ENCODE measurements around the gene RIMBP2.

RIMBP2 gene

DNA sequence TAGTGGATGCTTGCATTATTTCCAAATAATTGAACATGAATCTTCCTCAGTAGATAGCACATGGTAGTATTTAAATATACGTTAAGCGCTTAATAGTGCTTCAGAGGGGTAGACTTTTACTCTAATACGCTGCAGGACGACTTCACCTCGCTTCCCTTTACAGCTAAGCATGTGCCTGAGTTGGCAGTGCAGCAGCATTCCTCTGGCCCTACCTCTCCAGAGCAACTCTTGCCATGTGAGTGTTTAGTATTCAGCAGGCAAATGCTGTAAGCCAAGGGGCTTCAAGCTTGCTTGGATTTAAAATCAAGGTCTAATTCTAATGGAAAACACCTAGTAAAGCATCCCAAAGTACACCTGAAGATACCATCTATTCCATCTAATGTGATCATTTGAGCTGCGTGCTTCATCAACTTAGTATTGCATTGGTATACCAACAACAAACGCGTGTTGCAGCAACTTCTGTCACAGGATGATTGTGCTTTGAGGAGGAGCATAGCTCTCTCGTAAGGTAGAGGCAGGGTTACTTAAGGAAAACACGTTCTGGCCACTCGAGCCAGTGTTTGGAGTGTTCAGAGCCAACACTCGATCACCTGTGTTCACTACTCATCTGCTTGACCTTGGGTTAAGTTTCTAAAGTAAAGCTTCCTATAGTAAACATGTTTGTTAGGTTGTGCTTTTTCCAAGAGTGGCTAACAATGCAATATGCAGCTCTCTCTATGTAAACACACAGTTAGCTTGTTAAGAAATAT is 317.8 kb downstream of the RIMBP2 start:
- DNase-seq, result no peak

DNA sequence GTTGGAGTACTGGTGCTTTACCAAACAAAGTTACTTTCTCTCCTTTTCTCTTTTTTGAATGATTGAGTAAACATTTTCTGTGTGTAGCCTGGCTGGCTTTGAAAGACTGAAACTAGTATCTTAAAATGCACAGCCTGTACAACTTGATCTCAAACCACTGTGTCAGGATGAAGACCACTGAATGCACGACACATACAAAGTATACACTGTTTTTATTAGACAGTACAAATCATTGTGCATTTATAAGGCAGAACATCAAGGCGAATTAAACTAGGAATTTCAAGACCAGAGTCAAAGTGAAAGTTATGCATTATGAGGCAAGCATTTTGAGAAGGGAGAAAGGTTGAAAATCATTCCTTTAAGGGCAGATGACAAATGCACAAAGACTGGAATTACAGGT is 319.4 kb downstream of the RIMBP2 start:
- no peak for DNase-seq

DNA sequence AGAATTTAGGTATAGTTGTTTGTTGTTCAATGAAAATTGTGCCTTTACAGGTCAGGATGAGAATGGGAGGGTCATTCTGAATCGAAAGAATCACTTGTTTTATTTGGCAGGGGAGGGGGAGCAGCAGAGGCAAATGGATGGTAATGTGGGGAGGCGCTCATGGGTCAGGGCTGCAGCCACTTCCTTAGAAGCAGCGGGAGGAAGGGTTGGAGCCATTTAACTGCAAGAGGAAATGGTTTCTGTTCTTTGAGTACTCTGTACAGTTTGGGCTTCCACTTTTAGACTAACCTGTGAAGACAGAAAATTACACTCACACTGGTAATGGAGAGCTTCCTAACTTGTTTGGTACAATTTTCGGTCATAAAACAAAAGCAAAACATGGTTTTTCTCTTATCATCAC is 321.2 kb downstream of the RIMBP2 start:
- DNase-seq, result no peak

DNA sequence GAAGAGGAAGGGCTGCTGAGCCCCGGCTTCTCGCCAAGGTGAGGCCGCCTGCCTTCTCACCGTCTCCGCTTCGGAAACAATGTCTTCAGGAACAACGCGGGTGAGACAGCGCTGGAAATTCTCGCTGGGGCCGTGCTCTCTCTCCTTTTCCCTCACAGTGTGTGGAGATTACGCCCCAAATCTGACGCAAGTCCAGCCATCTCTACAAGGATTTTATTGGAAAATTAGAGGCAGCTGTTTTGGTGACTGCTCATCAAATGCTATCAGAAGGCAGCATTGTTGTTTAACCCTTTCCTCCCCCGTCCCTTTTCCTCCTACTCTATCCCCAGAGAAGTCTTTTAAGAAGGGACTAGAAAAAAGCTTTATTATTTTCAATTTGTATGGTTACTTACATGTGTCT is 324.9 kb downstream of the RIMBP2 start:
- DNase-seq, result no peak

DNA sequence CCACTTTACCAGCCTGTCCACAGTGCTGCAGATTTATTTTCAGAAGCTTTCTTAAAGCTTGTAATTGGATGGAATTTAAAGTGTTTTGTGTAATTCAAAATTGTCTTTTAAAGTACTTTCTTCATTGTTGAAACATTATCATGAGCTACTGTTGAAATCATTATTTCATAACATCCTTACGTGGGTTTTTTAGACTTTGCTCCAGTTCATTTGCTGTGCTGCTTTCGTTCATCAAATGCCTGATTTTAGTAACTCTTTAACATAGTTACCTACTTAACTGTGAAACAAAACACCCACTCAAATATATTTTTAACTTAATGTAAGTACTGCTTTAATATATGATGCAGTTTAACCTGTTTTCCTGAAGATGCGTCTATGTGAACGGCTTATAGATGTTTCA is 330.9 kb downstream of the RIMBP2 start:
- DNase-seq, result no peak

DNA sequence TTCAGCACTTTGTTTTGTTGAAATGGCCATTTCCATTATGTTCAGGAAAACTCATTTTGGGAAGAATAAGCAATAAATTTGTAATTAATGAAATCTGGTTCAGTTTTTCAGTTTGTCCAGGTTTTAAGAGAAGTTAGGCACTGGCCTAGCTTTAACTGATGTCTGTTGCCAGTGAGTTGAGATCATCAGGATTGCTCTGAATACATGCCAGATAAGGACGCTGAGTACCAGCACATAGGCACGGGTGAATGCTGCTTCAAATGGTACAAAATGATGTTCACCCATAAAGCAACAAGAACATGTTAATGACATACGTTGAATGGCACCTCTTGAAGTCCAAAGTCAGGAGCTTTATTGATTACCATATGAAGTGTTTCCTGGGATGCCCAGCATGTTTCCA is 331.9 kb downstream of the RIMBP2 start:
- no peak for DNase-seq

DNA sequence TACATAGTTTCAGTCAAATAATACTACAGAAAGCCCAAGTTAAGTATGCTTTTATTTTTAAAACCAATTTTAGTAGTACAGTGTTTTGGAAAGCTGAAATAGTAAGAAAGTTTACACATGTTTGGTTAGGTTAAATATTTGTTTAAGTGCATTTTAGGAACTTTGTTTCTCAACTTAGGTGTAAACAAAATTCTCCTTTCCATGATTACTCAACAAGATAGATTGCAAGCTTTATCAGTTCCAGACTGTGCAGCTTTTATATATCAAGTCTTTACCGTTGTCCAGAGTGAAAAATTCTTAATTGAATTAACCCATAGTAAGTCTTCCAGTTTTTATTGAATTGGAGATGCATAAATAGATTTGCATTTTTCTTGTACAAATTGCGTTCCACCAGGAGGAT is 333.3 kb downstream of the RIMBP2 start:
- DNase-seq, result no peak

DNA sequence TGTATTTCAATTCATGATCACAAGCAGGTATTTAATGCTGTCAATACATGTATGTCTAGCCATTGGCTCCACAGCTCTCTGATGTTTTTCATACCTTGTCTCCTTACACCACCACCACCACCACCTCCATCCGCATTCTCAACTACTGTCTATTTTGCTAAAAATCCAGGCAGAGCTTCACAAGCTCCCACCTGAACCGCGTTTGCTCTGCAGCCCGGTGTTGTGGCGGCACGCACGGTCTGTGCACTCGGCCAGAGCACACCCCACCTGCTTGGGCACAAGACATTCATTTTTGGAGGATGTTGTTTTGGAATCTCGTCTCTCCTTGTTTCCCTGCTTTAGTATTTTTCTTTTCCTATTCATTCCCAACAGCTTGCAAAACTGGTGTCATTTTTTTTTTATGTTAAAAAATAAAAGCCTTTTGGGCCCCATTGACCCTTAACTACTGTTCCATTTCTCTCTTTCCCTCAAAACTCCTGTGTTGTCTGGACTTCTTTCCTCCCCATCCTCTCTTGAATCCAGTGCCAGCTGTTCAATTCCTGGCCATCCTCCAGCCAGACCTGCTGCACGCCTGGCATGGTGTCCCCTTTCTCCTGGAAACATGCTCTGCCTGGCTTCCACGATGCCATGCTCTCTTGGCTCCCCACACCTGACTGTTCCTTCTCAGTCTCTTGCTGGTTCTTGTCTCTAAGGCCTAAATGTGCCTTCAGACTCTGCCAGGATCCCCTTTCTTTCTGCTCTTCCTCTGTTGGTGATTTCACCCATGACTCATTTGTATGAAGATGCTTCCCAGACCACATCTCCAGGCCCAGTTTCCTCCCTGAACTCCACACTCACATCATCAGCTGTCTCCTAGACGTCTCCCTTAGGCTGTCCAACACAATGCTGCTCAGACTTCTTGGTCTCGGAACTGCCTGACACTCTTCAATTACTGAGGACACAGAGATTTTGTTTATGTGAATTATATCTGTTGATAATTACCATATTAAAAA is 340.5 kb downstream of the RIMBP2 start:
- no peak for DNase-seq

DNA sequence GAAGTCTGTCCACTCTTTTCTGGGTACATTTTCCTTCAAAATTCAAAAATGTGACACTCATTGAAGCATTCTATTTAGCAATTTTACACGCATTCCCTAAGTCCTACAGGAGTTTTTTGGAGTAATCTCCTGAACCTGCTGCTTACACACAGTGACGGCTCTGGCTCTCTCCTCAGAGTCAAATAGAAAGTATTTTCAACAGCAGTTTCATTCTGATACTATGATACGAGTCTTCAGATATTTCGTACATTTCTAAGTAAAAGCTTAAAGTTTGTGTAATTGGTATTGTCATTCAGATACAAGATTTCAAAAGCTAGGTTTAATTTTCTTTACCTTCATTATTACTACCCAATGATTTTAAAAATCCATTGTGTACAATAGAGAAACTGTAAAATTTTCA is 342.0 kb downstream of the RIMBP2 start:
- DNase-seq, result no peak

DNA sequence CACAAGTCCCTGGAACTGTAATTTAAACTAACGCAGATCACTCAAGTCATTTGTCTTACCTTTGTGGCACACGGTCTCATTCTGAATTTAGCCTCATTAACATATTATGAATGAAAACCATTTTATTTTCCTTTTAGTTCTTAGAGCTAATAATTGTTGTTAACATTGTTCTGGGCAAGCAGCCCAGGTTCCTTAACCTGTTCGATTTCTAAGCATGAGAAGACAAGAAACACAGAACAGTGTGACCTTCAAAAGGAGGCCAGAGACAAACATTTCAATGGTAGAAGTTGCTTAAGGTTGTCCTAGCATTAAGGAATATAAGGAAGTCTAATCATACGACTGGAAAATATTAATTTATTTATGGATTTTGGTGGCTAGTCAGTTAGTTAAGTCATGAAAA is 343.2 kb downstream of the RIMBP2 start:
- DNase-seq, result no peak

DNA sequence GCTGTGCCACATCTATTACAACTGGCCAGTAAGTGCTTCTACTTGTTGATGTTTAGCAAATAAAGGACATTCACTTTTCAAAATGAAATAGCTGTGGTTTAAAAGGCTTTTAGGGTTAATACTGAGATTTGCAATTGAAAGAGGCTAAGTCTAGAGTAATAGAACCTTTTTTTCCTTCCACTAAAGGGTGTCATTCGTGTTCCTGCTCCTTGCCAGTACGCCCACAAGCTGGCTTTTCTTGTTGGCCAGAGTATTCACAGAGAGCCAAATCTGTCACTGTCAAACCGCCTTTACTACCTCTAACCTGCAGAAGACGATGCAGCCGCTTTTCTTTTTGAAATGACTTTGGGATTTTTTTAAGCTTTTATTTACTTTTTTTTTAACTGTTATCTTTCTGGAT is 344.8 kb downstream of the RIMBP2 start:
- no peak for DNase-seq

DNA sequence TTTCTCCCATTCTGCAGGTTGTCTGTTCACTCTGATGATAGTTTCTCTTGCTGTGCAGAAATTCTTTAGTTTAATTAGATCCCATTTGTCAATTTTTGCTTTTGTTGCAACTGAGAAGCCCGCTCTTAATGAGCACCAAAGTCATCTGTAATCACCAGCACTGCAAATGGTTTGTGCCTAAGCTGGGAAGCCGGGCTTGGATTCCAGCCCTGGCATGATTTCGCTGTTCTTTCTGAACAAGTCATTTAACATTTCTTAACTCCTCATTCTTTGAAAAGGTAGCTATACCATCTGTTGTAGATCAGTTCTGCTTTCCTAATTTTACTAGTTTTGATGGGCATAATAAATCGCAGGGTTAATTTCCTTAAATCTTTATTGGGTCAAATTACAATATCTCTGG is 346.3 kb downstream of the RIMBP2 start:
- DNase-seq, result no peak

DNA sequence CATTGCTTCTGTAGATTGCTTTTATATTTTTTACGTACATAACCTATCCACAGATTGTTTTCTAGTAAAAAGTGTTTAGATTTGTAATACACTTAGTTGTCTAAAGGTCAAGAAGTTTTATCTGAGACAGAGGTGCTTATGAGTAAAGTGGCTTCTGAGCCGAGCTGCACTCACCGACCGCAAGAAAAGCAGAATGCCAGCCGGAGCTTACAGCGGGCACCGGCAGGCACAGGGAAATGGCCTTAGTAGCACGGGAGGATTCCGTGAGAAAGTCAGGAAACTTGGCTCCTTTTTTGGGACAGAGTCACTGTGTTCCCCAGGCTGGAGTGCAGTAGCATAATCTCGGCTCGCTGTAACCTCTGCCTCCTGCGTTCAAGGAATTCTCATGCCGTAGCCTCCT is 348.6 kb downstream of the RIMBP2 start:
- no peak for DNase-seq

DNA sequence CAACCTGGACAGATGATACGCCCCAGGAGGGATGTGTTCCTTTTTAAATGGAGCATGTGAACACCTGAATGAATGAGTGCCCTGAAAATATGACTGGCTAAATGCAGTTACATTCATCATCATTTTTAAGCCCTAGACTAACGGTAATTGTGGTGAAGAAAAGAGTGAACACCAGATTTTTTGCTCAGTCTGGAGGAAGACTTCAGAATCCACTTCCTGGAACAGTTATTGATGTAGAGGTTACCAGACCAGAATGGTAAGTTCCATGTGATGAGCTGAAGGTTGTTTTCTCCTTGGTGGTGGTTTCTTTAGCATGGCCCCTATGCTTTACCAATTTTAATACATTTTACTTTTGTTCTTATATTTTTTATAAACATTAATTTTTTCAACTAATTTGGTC is 349.1 kb downstream of the RIMBP2 start:
- DNase-seq, result no peak

DNA sequence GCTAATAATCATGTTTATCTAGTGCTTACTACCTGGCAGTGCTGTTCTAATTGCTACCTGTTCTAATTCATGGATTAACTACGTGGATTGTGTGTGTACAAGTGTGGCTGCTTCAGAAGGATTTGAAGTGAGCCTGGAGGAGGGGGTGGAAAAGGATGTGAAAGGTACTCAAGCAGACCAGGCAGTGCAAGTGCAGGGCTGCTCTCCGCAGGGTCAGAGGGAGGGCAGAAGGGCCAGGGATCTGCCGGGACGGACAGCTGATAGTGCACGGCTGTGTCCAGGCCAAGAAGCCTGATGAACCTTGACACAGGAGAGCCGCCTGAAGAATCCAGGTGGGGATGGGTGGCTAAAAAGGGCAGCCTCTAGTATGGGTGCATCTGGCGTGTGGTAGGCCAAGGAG is 349.9 kb downstream of the RIMBP2 start:
- DNase-seq, result no peak

DNA sequence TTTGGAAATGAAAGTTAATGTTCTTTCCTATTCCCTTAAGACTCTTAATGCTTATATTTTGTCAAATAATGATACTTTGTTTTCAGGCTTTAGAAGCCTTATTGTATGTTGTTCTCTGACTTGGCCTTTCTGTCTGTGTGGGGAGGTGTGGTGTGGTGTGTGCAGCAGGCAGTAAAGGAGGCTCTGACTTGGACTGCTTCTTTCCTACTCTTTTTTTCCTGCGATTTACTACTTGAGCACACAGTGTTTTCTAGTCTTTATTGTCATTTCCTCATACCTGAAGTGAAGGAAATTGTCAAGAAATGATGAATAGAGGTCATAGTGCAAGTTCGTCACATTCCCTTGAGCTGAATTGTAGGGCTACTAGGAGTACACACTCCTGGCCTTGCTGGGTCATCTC is 351.5 kb downstream of the RIMBP2 start:
- no peak for DNase-seq

DNA sequence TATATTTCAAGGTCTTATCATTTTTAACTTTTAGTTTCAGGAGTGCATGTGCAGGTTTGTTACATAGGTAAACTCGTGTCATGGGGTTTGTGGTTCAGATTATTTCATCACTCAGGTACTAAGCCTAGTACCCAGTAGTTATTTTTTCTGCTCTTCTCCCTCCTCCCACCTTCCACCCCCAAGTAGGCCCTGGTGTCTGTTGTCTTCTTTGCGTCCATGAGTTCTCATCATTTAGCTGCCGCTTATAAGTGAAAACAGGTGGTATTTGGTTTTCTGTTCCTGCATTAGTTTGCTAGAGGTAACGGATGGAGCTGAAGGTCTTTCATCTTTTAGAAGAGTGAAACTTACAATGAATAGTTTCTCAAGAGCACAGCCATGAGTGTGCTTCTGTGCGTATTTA is 354.0 kb downstream of the RIMBP2 start:
- DNase-seq, result no peak

DNA sequence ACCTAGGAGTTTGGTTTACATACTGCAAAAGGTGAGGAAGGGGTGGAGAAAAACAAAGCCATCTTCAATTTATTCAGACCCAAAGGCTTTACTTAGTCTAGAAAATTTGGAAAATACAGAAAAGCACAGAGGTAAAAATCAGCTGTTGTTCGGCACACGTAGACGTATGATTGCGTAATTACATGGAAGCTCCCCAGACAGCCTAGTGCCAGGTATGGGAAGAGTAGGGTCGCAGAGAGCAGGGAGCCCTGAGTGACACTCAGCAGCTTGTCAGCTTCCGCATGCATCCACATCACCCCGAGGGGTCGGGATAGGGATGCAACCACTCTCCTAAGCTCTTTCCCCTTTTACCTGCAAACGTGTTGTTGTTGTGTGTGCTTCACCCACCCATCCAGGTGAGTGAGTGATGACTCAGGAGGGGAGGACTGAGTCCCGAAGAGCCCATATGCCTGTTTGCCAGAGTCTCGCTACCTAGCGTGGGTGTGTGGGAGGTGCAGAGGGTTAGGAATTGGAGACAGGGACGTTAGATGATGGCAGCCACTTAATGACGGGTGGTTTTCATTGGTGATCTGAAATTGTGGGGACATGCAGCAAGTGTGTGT is 358.3 kb downstream of the RIMBP2 start:
- no peak for DNase-seq

DNA sequence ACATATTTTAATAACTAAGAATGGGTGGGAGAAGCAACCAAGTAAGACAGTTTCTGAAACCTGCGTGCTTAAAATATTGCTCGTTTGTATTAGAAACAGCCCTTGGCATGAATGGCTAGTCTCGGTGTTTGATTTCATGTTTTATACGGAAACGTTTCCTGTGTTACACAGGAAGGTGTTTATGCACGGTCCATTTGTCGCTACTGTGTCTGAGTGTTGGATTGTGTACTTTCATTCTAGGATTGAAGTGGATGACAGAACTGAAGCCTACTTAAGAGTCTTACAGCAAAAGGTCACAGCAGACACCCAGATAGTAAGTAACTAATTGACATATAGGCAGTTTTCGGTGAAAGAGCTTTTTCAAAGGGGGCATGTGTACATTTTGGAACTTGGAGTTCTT is 358.9 kb downstream of the RIMBP2 start:
- DNase-seq, result no peak

DNA sequence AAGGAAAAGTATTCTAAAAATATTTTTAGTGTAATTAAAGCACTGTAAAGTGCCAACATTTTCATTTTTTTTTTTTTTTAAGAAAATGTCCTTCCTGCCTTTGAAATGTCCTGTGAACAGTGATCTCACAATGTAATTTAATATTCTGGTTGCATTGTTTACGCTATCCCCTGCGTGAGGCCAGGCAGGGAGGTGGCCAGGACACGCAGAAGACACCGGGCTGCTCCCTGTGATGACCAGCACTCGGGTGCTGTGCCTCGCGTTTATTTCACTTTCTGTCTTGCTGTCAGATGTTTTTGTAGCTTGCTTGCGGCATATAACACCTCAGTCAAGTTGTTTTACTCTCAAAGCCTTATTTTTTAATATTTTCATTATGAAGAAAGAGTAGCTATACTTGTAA is 359.9 kb downstream of the RIMBP2 start:
- DNase-seq, result no peak

DNA sequence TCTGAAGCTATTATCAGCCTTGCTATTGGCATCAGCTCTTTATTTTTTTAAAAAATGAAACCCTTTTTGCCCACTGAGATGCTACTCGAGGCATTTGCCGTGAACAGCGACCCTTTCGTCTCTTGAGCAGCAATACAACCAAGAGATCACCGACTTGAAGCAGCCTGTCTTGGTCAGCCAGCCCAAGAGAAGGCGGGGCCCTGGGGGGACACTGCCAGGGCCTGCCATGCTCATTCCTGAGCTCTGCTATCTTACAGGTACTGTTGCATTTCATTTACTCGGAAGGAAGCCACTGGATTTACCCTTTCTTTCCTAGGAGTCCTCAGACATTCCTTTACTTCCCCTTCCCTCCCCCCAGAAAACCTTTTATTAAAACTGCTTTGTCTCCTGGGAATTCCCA is 361.7 kb downstream of the RIMBP2 start:
- no peak for DNase-seq

DNA sequence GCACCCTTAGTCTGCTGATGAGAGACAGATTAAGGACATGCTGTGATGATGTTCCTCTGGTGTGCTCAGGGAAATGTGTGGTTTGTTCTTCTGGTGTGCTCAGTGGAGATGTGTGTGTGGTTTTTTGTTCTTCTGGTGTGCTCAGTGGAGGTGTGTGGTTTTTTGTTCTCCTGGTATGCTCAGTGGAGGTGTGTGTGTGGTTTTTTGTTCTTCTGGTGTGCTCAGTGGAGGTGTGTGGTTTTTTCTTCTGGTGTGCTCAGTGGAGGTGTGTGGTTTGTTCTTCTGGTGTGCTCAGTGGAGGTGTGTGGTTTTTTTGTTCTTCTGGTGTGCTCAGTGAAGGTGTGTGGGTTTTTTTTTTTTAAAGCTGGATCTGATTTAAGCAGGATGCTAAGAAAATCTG is 363.0 kb downstream of the RIMBP2 start:
- no peak for DNase-seq

DNA sequence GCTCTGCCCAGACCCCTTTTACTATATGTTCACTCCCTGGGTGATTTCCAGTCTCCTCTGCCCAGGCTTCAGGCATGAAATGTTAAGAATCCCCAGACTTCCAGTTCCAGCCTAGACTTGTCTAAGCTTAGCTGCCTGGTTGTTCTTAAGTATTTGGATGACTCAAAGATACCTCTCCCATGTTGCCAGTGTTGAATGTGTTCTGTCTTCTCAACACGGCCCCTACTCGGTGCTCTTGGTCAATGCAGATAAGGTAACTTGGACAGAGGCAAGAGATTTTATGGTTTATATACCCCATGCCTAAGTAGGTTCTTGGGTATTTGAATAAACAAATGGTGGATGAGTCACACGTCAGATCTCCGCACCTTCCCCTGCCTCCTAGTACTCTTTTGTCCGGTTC is 364.8 kb downstream of the RIMBP2 start:
- no peak for DNase-seq

DNA sequence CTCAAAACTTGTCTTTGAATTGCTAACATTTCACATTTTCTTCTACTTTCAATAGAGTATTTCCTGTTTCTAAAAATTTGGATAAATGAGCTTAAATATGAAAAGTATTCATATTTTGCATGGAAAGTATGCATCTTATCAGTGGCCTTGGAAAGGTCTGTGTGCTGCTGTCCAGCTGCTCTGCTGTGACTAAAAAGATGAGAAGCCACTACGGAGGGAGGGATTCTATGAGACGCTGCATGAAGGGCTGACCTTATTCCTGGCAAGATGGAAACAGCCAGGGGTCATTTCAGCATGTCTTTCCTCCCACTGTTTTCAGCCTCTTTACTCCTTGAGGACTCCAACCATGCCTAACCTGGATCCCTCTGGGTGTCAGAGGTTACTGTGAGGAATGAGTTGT is 365.4 kb downstream of the RIMBP2 start:
- DNase-seq, result no peak
